LHCN-M2 (cell line): ENCODE results near the gene PCNT. TPM values are rescaled to one million over a fixed set of nuclear protein-coding genes. Genes with fewer than 3 reads are reported as not detected.
"Not testable (repeated sequence)": the region's sequence is repeated elsewhere in the genome, so short reads cannot be mapped to it uniquely, and the experiment has no call there.

ENCODE experiments used
- DNase-seq: peaks from one replicate; pipeline ENCODE4 v3.0.0-alpha.2; 2012; ENCODE audit warnings: low read depth
- total RNA-seq: library from RNA; depleted of rRNA; stranded (reverse); fragments of >200 nt; gene quantifications from 2 replicates; pipeline ENCODE4 v1.2.3, GENCODE V29; 2014

The PCNT gene
- total RNA-seq, 1 experiment from 2014 or later, result 35.8 TPM

DNA sequence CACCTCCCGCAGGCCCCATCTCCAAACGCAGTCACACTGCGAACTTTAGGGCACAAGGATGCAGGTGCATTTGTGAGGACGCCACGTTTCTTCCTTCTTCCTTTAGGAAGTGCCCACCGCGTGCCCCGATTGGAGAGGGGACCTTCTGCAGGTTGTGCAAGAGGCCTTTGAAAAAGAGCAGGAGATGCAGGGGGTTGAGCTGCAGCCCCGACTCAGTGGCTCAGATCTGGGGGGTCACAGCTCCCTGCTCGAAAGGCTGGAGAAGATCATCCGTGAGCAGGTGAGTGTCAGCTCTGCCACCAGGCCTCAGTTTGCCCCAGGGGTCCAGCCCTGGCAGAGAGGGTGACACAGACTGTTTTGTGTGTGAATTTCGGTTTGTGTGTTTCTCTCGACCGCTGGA, 103.6 kb downstream of the PCNT start:
- DNase-seq, result no peak

GRCh38 chr21:46428286-46428685, 104.3 kb downstream of the PCNT start:
- no peak for DNase-seq

- DNase-seq, result no peak
These were observed 105.2 kb downstream of the PCNT start for GRCh38 chr21:46428987-46429710.

DNA sequence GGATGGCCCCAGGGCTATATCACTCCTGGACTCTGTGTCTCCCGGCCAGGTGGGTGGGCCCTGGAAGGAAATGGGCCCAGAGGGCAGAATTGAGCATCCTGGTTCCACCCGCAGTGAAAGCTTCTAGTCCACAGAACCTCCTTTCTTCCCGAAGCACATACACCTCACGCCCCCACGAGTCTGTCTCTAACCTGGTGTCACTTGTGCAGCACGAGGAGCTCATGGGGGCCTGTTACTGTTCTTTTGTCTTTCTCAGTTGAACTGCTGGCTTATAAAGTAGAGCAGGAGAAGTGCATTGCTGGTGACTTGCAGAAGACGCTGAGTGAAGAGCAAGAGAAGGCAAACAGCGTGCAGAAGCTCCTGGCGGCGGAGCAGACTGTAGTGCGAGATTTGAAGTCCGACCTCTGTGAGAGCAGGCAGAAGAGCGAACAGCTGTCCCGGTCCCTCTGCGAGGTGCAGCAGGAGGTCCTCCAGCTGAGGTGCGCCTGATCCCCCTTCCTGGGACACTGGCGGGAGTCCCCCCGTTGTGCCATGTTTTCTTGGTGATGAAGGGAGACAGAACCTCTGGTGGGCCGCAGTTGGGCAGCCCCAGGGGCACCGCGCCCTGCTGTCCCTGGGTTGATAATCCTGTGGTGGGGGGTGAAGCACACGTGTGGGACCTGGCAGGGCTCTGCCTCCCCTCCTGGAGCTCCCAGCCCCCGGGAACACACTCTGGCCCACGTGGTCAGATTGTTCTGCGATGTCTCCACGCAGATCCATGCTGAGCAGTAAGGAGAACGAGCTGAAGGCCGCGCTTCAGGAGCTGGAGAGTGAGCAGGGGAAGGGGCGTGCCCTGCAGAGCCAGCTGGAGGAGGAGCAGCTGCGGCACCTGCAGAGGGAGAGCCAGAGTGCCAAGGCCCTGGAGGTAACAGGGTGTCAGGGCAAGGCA, 106.1 kb downstream of the PCNT start:
- no peak for DNase-seq

DNA sequence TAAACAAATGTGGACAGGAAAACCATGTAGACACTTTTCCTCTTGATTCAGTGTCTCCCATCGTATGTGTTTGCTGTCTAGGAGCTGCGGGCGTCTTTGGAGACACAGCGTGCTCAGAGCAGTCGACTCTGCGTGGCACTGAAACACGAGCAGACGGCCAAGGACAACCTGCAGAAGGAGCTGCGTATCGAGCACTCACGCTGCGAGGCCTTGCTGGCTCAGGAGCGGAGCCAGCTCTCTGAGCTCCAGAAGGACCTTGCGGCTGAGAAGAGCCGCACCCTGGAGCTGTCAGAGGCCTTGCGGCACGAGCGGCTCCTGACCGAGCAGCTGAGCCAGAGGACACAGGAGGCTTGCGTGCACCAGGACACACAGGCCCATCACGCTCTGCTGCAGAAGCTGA, 107.5 kb downstream of the PCNT start:
- no peak for DNase-seq

GRCh38 chr21:46431884-46432488, 108.0 kb downstream of the PCNT start:
- DNase-seq, result no peak

GRCh38 chr21:46433116-46433515, 109.2 kb downstream of the PCNT start:
- not testable (repeated sequence) for DNase-seq

DNA sequence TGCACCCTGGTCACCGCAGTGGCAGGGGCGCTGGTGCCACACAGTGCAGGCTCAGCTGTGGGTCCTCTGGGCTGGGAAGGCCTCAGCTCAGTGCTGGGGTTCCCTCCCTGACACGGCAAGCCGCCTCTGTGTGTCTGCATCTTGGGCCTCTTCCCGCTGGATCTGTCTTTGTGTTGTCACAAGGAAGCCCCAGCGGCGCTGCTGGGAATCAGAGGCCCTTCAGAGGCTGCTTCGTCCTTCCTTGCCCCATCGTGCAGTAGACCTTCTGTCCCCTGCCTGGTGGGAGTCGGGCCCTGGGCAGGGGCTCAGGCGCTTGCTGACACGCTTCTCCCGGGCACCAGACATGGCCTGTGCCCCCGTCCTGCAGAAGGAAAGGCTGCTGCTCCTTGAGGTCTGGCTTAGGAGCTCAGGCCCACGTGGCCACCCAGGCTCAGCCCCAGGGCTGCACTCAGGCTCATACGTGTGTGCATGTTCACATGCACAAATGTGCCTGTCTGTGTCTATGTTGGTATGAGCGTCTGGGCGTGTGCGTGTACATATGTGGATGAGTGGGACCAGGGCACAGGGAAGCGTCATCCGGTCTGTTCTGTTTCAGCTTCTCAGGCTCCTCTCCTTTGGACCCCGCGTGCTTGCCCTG, 110.5 kb downstream of the PCNT start:
- DNase-seq, result no peak

GRCh38 chr21:46435786-46436227, 111.9 kb downstream of the PCNT start:
- no peak for DNase-seq

- no peak for DNase-seq
These were observed 112.7 kb downstream of the PCNT start for GRCh38 chr21:46436621-46437020.

DNA sequence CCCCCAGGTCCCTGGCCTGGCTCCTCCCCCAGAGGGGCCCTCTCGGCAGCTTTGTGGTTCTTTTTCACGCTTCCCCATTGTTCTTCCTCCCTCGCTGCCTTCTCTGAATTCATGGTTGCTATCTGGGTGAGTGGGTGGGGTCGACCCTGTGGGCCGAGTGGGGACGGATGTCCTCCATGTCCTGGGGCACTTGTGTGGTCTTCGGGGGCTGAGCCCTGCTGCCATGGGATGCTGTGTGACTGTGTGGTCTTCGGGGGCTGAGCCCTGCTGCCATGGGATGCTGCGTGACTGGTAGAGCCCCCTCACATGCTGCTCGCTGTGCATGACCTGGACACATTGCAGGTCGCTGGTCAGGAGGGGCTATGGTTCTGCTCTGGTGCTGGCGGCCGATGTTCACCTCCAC, 113.1 kb downstream of the PCNT start:
- DNase-seq, result no peak

GRCh38 chr21:46437511-46437910, 113.6 kb downstream of the PCNT start:
- DNase-seq, result no peak

- DNase-seq, result no peak
These were observed 114.3 kb downstream of the PCNT start for GRCh38 chr21:46438241-46438640.

- no peak for DNase-seq
These were observed 116.0 kb downstream of the PCNT start for GRCh38 chr21:46439906-46440305.

- DNase-seq, result no peak
These were observed 117.4 kb downstream of the PCNT start for GRCh38 chr21:46441331-46441730.

DNA sequence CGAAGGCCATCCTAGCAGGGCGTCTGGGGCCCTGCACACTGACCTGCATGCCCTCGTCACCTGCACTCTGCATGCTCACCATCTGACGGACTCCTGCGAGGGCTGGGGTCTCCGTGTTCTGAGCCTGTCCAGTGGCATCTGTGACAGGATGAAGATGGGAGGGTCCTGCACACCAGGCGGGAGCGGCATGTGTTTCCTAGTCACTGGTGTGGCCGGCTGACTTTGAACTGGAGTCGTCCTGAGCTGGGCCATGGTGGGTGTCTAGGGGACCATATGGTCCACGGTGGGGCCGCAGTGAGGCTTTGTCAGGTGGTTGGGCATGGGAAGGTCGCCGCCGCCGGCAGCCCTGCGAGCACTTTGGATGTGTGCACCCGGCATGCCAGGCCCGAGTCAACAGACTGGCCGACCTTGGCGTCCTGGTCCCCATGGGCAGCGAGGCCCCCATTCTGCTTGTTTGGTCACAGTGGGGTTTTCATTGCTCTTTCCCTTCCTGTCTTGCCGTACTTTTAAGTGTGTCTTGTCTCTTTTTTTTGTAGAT, 118.1 kb downstream of the PCNT start:
- no peak for DNase-seq

- DNase-seq, result no peak
These were observed 119.0 kb downstream of the PCNT start for GRCh38 chr21:46442938-46443337.

DNA sequence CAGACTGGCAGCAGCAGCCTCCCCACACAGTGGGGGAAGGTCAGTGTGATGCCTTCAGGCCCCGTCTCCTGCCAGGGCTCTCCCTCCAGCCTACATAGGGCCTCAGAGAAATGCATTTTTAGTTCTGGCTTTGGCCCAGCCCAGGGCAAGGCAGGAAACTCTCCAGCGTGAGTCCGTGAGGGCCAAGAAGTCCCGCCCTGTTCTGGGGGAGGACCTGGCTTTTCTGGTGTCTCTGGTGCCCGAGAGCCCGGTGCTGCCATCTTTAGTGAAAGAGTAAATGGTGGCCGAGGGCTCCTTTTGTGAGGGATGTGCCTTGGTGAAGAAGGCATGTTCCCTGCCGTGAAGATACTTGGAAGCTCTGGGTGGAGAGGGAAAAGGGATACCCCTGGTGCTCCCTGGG, 120.0 kb downstream of the PCNT start:
- no peak for DNase-seq

GRCh38 chr21:46448108-46448507, 124.2 kb downstream of the PCNT start:
- no peak for DNase-seq

- DNase-seq, result not testable (repeated sequence)
These were observed 124.9 kb downstream of the PCNT start for GRCh38 chr21:46448855-46449254.

DNA sequence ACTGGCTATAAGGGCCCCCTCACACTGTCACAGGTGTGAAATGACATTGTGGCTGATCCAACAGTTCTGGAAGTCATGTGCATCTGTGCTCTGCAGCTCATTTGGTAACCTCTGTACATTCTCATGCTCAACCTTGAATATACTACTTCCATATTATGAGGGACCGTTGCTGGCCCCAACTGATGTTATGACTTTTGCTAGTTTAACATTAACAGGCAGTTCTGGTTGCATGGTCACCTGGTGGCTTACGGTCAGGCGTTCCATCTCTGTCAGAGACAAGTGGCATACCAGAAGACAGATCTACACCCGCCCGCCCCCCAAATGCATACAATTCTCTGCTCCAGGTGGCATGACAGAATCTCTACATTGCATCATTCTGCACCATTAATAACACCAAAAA, 128.8 kb downstream of the PCNT start:
- DNase-seq, result no peak

GRCh38 chr21:46454142-46454541, 130.2 kb downstream of the PCNT start:
- no peak for DNase-seq
